CD4-positive, alpha-beta memory T cell (primary cell): ENCODE measurements around the gene DUSP18. TPM values are rescaled to one million over a fixed set of nuclear protein-coding genes. Genes with fewer than 3 reads are reported as not detected.

Experiments used
- CTCF ChIA-PET: fragments of 350-600 bp; sonication (Branson Sonifier 250); formaldehyde crosslinking; loops from one replicate; lab custom pipeline; 2021; ENCODE audit warnings: inconsistent platforms; ENCODE audit not compliant: partially characterized antibody; lab: Charles Lee
- POLR2A ChIA-PET: fragments of 350-600 bp; sonication (Branson Sonifier 250); formaldehyde crosslinking; loops from one replicate; lab custom pipeline; 2021; ENCODE audit not compliant: partially characterized antibody; lab: Charles Lee
- DNase-seq, 5 donors: peaks; one replicate each; pipeline versions ENCODE4 v3.0.0 to v3.0.0-alpha.2; 2020 to 2022; ENCODE audit warnings: mixed read lengths in 1 of 5
- H3K27ac ChIP-seq: one replicate; pipeline ENCODE4 v1.7.0; 2013; ENCODE audit warnings: low read depth, low read length
- H3K27me3 ChIP-seq: 2 replicates; pipeline ENCODE4 v1.7.0; 2013; ENCODE audit warnings: mild to moderate bottlenecking, low read length, moderate library complexity; ENCODE audit not compliant: insufficient read depth
- H3K36me3 ChIP-seq: 2 replicates; pipeline ENCODE4 v1.7.0; 2013; ENCODE audit warnings: mild to moderate bottlenecking, low read length, moderate library complexity; ENCODE audit not compliant: insufficient read depth
- H3K4me1 ChIP-seq: 2 replicates; pipeline ENCODE4 v1.7.0; 2013; ENCODE audit warnings: mild to moderate bottlenecking, low read length, moderate library complexity; ENCODE audit not compliant: insufficient read depth
- H3K4me3 ChIP-seq, 2 donors: one replicate each; pipeline ENCODE4 v1.7.0; 2013; ENCODE audit warnings: low read length in 2 of 2, mild to moderate bottlenecking in 1 of 2
- H3K9me3 ChIP-seq, 2 donors: one replicate each; pipeline ENCODE4 v1.7.0; 2013; ENCODE audit warnings: low read length in 2 of 2, control low read depth in 1 of 2; ENCODE audit not compliant: control insufficient read depth in 1 of 2
- H3K27ac Mint-ChIP-seq, 7 donors: one replicate each; pipeline ENCODE4 v1.8.0; 2020 to 2021; ENCODE audit warnings: mixed read lengths in 7 of 7, mild to moderate bottlenecking in 6 of 7, inconsistent platforms in 3 of 7, moderate library complexity in 3 of 7
- H3K27me3 Mint-ChIP-seq, 2 donors: one replicate each; pipeline ENCODE4 v1.8.0; 2020 to 2021; ENCODE audit warnings: mixed read lengths in 2 of 2
- H3K36me3 Mint-ChIP-seq, 2 donors: one replicate each; pipeline ENCODE4 v1.8.0; 2020 to 2021; ENCODE audit warnings: mixed read lengths in 2 of 2, inconsistent platforms in 1 of 2, mild to moderate bottlenecking in 1 of 2
- H3K4me1 Mint-ChIP-seq, 4 donors: one replicate each; pipeline ENCODE4 v1.8.0; 2020 to 2021; ENCODE audit warnings: mixed read lengths in 4 of 4, mild to moderate bottlenecking in 1 of 4
- H3K4me3 Mint-ChIP-seq, 8 donors: one replicate each; pipeline ENCODE4 v1.8.0; 2020 to 2021; ENCODE audit warnings: mixed read lengths in 8 of 8, mild to moderate bottlenecking in 7 of 8, moderate library complexity in 6 of 8, inconsistent platforms in 3 of 8
- H3K9me3 Mint-ChIP-seq, 8 donors: one replicate each; pipeline ENCODE4 v1.8.0; 2020 to 2021; ENCODE audit warnings: mixed read lengths in 8 of 8, mild to moderate bottlenecking in 5 of 8, inconsistent platforms in 3 of 8, moderate library complexity in 1 of 8
- intact Hi-C: fragments of 100-400 bp; cut with micrococcal nuclease; formaldehyde crosslinking; loops from one replicate; pipeline ENCODE4 v1.15.1; 2023
- polyA plus RNA-seq, 2 donors: library from polyadenylated mRNA; unstranded; fragments of 300-500 nt; fragmentation: Illumina TruSeq; gene quantifications; one replicate each; pipeline ENCODE4 v1.2.3, GENCODE V29; 2021
- total RNA-seq, 2 experiments: library from RNA; stranded (reverse); gene quantifications; one replicate each; pipeline ENCODE4 v1.2.3, GENCODE V29; 2021

DUSP18 gene
- total and polyA plus RNA-seq, 4 experiments from 2014 or later, result 12.4 to 16.9 (median 15.6) TPM

DNA sequence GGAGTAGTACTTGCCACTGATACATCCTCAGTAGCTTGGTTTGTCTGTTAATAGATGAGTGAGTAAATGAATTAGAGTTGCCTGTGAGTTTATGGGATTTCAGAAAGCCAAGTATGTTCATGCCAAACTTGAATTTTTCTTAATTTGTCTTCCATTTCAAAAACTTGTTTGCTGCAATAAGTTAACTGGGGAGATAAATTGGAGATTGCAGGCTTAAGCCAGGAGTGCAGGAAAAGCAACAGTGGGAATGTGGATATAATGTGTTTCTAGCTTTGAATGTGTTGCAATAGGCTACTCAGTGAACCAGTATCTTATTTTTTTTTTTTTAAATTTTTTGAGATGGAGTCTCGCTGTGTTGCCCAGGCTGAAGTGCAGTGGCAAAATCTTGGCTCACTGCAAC lies 35.2 kb upstream of the DUSP18 start:
- Mint-ChIP-seq H3K27me3 (peaks cover 0 to 2% of the 10 kb centered on the region in 2 donors), H3K4me1 (peaks cover 0 to 9% (median 6%) of the 10 kb centered on the region in 4 donors), H3K36me3 (no peaks in the 10 kb centered on the region), H3K4me3 (no peak overlapping the region), H3K9me3 (no peaks in the 10 kb centered on the region), H3K27ac (no peak overlapping the region)
- POLR2A ChIA-PET, result no interaction called here
- Histone ChIP-seq H3K27me3 (no peaks in the 10 kb centered on the region), H3K27ac (no peak overlapping the region), H3K36me3 (no peaks in the 10 kb centered on the region), H3K4me3 (no peak overlapping the region), H3K9me3 (no peaks in the 10 kb centered on the region), H3K4me1 (no peaks in the 10 kb centered on the region)
- CTCF ChIA-PET, result interaction anchor here (0.8 kb wide), 1 partner anchor 68 kb away, joined by 3 read pairs; no protein-coding TSS in a partner anchor
- no peak for DNase-seq
- intact Hi-C loops, result no loop called here

GRCh38 chr22:30701872-30702271 lies 34.2 kb upstream of the DUSP18 start:
- DNase-seq, result no peak
- Mint-ChIP-seq H3K27me3 (peaks cover 0 to 2% of the 10 kb centered on the region in 2 donors), H3K4me1 (peaks cover 0 to 9% (median 7%) of the 10 kb centered on the region in 4 donors), H3K27ac (no peak overlapping the region), H3K4me3 (no peak overlapping the region), H3K36me3 (no peaks in the 10 kb centered on the region), H3K9me3 (no peaks in the 10 kb centered on the region)
- no peaks in the 10 kb centered on the region for H3K4me1 ChIP-seq
- intact Hi-C loops, result no loop called here
- H3K4me3 ChIP-seq, result no peak overlapping the region
- CTCF ChIA-PET, result no interaction called here
- no peaks in the 10 kb centered on the region for H3K36me3 ChIP-seq
- no peak overlapping the region for H3K27ac ChIP-seq
- no peaks in the 10 kb centered on the region for H3K27me3 ChIP-seq
- no peaks in the 10 kb centered on the region for H3K9me3 ChIP-seq
- POLR2A ChIA-PET, result no interaction called here

DNA sequence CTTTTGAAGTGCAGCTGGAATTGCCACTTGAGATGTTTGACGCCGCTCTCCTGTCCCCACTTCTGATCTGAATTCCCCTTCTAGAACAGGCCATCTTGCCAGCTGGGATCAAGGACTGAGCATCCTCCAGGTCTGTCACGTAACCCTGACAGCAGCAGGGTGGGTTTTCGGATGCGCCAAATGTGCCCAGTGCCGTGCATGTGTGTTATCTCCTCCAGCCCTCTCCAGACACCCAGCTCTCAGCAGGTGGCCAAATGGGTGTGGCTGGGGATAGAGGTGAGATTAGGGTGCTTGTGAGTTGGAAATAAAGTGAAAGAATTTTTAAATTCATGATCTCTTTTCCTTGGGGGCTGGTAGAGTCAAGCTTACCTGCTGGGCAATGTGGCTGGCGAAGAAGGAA lies 30.3 kb upstream of the DUSP18 start:
- no peak overlapping the region for H3K27ac Mint-ChIP-seq
- ChIA-PET CTCF (no interaction called here), POLR2A (no interaction called here)
- no peak for DNase-seq
- peaks cover 1 to 6% of the 10 kb centered on the region in 2 donors for H3K27me3 Mint-ChIP-seq
- H3K9me3 ChIP-seq, result no peaks in the 10 kb centered on the region
- intact Hi-C loops, result no loop called here
- H3K4me1 ChIP-seq, result peaks cover 10% of the 10 kb centered on the region
- H3K4me3 Mint-ChIP-seq, result peak overlapping the region in 1 of 8 donors; percentile 57
- no peak overlapping the region for H3K4me3 ChIP-seq
- H3K27me3 ChIP-seq, result no peaks in the 10 kb centered on the region
- H3K36me3 Mint-ChIP-seq, result no peaks in the 10 kb centered on the region
- no peaks in the 10 kb centered on the region for H3K9me3 Mint-ChIP-seq
- no peaks in the 10 kb centered on the region for H3K36me3 ChIP-seq
- H3K27ac ChIP-seq, result no peak overlapping the region
- H3K4me1 Mint-ChIP-seq, result peaks cover 8 to 25% (median 11%) of the 10 kb centered on the region in 4 donors

GRCh38 chr22:30695871-30696655 lies 28.4 kb upstream of the DUSP18 start:
- CTCF ChIA-PET, result interaction anchor here (1.0 kb wide), 1 partner anchor 14 kb away, joined by 3 read pairs; no protein-coding TSS in a partner anchor
- intact Hi-C loops, result no loop called here
- Histone ChIP-seq H3K4me1 (peaks cover 10% of the 10 kb centered on the region), H3K4me3 (no peak overlapping the region), H3K27ac (no peak overlapping the region), H3K36me3 (no peaks in the 10 kb centered on the region), H3K27me3 (no peaks in the 10 kb centered on the region), H3K9me3 (no peaks in the 10 kb centered on the region)
- Mint-ChIP-seq H3K36me3 (no peaks in the 10 kb centered on the region), H3K27ac (peak overlapping the region in 3 of 7 donors; percentile 6 to 64 (median 18)), H3K4me3 (peak overlapping the region; percentile 67 to 80 (median 74)), H3K27me3 (peaks cover 1 to 6% of the 10 kb centered on the region in 2 donors), H3K9me3 (no peaks in the 10 kb centered on the region), H3K4me1 (peaks cover 9 to 26% (median 11%) of the 10 kb centered on the region in 4 donors)
- DNase-seq, result no peak
- POLR2A ChIA-PET, result no interaction called here

GRCh38 chr22:30695351-30695851 lies 27.7 kb upstream of the DUSP18 start:
- Histone ChIP-seq H3K4me3 (peak overlapping the region in 1 of 2 donors; percentile 60), H3K9me3 (no peaks in the 10 kb centered on the region), H3K27me3 (no peaks in the 10 kb centered on the region), H3K27ac (no peak overlapping the region), H3K4me1 (peaks cover 10% of the 10 kb centered on the region), H3K36me3 (no peaks in the 10 kb centered on the region)
- Mint-ChIP-seq H3K4me1 (peaks cover 9 to 26% (median 11%) of the 10 kb centered on the region in 4 donors), H3K9me3 (no peaks in the 10 kb centered on the region), H3K27me3 (peaks cover 1 to 6% of the 10 kb centered on the region in 2 donors), H3K36me3 (no peaks in the 10 kb centered on the region), H3K4me3 (peak overlapping the region; percentile 67 to 80 (median 74)), H3K27ac (peak overlapping the region in 4 of 7 donors; percentile 6 to 81 (median 41))
- POLR2A ChIA-PET, result no interaction called here
- CTCF ChIA-PET, result no interaction called here
- no peak for DNase-seq
- intact Hi-C loops, result no loop called here

DNA sequence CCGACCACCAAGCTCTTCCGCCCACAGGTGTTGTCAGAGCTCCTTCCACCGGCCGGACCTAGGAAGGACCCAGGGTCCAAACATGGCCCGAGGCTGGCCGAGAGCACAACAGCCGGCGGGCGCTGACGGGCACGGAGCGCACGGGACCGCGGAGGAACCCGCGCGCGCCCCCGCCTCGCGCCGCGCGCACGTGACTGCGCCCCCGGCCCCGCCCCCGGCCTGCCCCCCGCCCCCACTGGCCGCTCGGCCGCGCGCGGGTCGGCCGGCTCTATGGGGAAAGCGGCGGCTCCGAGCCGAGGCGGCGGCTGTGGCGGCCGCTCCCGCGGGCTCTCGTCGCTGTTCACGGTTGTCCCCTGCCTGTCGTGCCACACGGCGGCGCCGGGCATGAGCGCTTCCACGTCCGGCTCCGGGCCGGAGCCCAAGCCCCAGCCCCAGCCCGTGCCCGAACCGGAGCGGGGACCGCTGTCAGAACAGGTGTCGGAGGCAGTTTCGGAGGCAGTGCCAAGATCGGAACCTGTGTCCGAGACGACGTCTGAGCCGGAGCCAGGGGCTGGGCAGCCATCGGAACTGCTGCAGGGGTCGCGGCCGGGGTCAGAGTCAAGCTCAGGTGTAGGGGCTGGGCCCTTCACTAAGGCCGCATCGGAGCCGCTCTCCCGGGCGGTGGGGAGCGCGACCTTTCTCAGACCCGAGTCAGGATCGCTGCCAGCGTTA lies 27.1 kb upstream of the DUSP18 start, which contains the start of gene OSBP2:
Gene OSBP2, plus strand, starts transcription at position 235 of the 711 bp plus-strand sequence. Its CDS starts 36 bp downstream, at position 271.
- Histone ChIP-seq H3K27ac (no peak within 1 kb of the TSS), H3K36me3 (no peaks in the 10 kb centered on the region), H3K9me3 (no peaks in the 10 kb centered on the region), H3K27me3 (no peaks in the 10 kb centered on the region), H3K4me3 (peak within 1 kb of the TSS in 1 of 2 donors; percentile 69), H3K4me1 (peaks cover 10% of the 10 kb centered on the region)
- Mint-ChIP-seq H3K4me1 (peaks cover 9 to 26% (median 11%) of the 10 kb centered on the region in 4 donors), H3K27ac (peak within 1 kb of the TSS in 6 of 7 donors; percentile 57 to 93 (median 82)), H3K4me3 (peak within 1 kb of the TSS; percentile 92 to 98 (median 94)), H3K9me3 (no peaks in the 10 kb centered on the region), H3K27me3 (peaks cover 1 to 6% of the 10 kb centered on the region in 2 donors), H3K36me3 (no peaks in the 10 kb centered on the region)
- intact Hi-C loops, result loop anchor here (1.0 kb wide), 1 partner anchor 59 kb away; the partner anchor contains the start of gene SLC35E4
- ChIA-PET CTCF (interaction anchor here (2.1 kb wide), 1 partner anchor 60 kb away, joined by 9 read pairs; the partner anchor contains the start of gene SLC35E4), POLR2A (interaction anchor here (0.7 to 1.3 kb wide), 4 partner anchors 26 to 60 kb away, joined by 3 to 4 read pairs (median 4); partner anchors contain the start of gene SLC35E4)
- DNase-seq, result peak in 4 of 5 donors; percentile 8 to 23 (median 16)
